Fibroblast of lung (primary cell): ENCODE results near the gene PMM2.

Source experiments
- EZH2 ChIP-seq: IDR thresholded peaks from 2 replicates; pipeline ENCODE4 v1.5.1; 2012; ENCODE audit warnings: low read length, control low read depth, mild to moderate bottlenecking; ENCODE audit errors: missing control alignments
- TF ChIP-seq, protein P1 (sequence below), 2 donors: IDR thresholded peaks in 1 of 2; conservative IDR thresholded peaks in 1 of 2; 1 replicate in 1 of 2; 2 replicates in 1 of 2; pipeline ENCODE4 v1.5.1; 2011 to 2012; ENCODE audit warnings: low read length in 2 of 2, control low read depth in 1 of 2, inconsistent platforms in 1 of 2, low read depth in 1 of 2, mild to moderate bottlenecking in 1 of 2

DNA sequence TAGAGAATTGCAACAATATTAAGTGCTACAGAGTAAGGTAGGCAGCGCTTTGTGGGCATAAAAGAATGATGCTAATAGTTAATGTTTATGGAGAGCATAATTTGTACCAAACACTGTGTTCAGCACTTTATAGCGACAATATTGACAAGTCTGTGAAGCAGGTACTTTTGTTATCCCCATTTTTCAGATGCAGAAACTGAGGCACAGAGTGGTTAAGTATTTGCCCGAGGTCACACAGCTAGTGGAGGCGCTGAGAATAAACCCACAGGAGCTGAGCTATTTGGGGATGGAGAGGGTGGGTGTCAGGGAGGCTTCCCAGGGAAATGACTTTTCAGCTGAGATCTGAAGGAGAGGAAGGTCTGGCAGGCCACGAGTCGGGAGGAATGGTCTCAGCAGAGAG is 39.6 kb upstream of the PMM2 start:
- no peak for TF ChIP-seq EZH2
- TF ChIP-seq, protein P1, sequence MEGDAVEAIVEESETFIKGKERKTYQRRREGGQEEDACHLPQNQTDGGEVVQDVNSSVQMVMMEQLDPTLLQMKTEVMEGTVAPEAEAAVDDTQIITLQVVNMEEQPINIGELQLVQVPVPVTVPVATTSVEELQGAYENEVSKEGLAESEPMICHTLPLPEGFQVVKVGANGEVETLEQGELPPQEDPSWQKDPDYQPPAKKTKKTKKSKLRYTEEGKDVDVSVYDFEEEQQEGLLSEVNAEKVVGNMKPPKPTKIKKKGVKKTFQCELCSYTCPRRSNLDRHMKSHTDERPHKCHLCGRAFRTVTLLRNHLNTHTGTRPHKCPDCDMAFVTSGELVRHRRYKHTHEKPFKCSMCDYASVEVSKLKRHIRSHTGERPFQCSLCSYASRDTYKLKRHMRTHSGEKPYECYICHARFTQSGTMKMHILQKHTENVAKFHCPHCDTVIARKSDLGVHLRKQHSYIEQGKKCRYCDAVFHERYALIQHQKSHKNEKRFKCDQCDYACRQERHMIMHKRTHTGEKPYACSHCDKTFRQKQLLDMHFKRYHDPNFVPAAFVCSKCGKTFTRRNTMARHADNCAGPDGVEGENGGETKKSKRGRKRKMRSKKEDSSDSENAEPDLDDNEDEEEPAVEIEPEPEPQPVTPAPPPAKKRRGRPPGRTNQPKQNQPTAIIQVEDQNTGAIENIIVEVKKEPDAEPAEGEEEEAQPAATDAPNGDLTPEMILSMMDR (conservative IDR thresholded peaks at IDR 0.05 in 1 of 2, IDR thresholded peaks at IDR 0.05 in 1 of 2; ENCODE audit: low read depth in 1 of 2, low read length in 2 of 2), result no peak
